Measurements from ENCODE around the gene MAP4K3. TPM values are rescaled to one million over a fixed set of nuclear protein-coding genes. Genes with fewer than 3 reads are reported as not detected.

The MAP4K3 gene
- total RNA-seq, 4 donors from 2014 or later: 60.6 to 86.6 (median 75.6) TPM

DNA sequence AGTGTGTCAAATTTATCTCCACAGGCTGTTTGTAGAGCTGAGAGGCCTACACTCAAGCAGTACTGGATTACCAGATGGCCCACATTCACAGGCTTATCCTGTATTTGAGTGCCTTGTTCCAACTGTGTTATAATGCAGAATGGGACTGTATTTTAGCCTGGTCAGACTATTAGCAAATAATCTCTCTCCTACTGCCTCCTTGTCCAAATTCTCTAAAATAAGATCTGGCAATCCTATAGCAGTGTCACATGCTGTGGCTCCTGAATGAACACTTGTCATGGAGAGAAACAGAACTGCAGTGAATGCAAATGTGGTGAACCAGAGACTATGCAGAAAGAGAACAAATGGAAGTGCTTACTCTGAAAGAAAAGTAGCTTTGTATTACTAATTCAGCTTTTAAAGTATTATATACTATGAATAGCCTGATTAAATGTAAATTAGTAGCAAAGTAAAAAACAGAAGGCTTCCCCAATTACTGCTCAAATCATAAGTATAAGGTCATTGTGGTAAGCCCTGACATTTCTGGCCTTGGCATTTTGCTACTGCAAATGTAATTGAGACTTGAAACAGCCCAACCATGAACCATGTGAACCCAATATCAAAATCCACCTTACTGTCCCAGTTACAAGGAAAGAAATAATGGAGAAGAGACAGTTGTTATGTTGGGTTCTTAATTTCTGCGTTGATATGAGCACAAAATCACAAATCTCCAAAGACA lies 80.0 kb downstream of the MAP4K3 start:
- no peak overlapping the region for H3K27ac ChIP-seq
- TF ChIP-seq POLR2A (IDR thresholded peaks at IDR 0.05): no peak
- TF ChIP-seq, protein P1, sequence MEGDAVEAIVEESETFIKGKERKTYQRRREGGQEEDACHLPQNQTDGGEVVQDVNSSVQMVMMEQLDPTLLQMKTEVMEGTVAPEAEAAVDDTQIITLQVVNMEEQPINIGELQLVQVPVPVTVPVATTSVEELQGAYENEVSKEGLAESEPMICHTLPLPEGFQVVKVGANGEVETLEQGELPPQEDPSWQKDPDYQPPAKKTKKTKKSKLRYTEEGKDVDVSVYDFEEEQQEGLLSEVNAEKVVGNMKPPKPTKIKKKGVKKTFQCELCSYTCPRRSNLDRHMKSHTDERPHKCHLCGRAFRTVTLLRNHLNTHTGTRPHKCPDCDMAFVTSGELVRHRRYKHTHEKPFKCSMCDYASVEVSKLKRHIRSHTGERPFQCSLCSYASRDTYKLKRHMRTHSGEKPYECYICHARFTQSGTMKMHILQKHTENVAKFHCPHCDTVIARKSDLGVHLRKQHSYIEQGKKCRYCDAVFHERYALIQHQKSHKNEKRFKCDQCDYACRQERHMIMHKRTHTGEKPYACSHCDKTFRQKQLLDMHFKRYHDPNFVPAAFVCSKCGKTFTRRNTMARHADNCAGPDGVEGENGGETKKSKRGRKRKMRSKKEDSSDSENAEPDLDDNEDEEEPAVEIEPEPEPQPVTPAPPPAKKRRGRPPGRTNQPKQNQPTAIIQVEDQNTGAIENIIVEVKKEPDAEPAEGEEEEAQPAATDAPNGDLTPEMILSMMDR (IDR thresholded peaks at IDR 0.05): no peak
- 98% methylated on average over 1 of the region's 1 CpG for WGBS, 2 donors

DNA sequence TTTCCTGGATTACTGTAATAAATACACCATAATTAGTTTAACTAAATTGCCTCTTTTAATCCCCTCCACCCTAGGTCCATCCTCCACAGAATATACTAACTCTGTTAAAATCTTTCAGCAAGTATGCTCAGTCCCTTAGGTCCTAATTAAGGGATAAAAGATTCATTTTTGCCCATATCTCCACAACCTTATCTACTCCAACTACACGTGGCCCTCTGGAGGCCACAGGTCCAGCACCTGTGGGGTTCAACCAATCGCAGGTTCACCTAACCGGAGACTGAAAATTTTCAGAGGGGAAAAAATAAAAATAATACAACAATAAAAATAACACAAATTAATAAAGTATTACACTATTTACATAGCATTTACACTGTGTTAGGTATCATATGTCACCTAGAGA lies 86.4 kb downstream of the MAP4K3 start:
- no peak overlapping the region for H3K4me3 ChIP-seq (replicated peaks in 1 of 3)
- no peaks in the 10 kb centered on the region for H3K9me3 ChIP-seq
- H3K4me1 ChIP-seq: no peaks in the 10 kb centered on the region
- no peaks in the 10 kb centered on the region for H3K36me3 ChIP-seq
- DNase-seq: no peak
- H3K27ac ChIP-seq: no peak overlapping the region
- TF ChIP-seq, protein P1 (IDR thresholded peaks at IDR 0.05): no peak
- no peak for TF ChIP-seq POLR2A (IDR thresholded peaks at IDR 0.05)
- H3K27me3 ChIP-seq: no peaks in the 10 kb centered on the region
- WGBS, 2 donors: 78 to 90% methylated on average over 3 of the region's 3 CpGs
- intact Hi-C loops (cut with DNase I): no loop called here

More for the DNA sequence above, 80.0 kb downstream of the MAP4K3 start:
- no peaks in the 10 kb centered on the region for H3K27me3 ChIP-seq
- peaks cover 6 to 9% of the 10 kb centered on the region in 2 donors for H3K4me1 ChIP-seq
- no peaks in the 10 kb centered on the region for H3K36me3 ChIP-seq
- intact Hi-C loops (cut with DNase I): no loop called here
- no peaks in the 10 kb centered on the region for H3K9me3 ChIP-seq
- H3K4me3 ChIP-seq (replicated peaks in 1 of 3): no peak overlapping the region
- no peak for DNase-seq

DNA sequence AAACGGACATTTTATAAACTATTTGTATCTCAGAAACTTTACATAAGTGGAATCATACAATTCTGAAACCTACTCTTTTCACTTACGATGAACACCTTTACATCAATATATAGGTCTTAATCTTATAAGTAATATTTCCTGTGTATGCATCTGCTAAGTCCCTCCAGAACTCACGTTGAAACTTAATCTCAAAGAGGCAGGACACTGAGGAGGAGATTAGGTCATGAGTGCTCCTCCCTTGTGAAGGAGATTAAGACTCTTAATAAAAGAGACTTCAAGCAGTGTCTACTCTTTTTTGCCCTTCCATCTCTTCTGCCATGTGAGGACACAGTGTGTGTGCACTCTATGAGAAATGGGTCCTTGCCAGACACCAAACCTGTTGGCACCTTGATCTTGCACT lies 98.6 kb downstream of the MAP4K3 start:
- Histone ChIP-seq H3K27me3 (no peaks in the 10 kb centered on the region), H3K9me3 (no peaks in the 10 kb centered on the region), H3K4me3 (replicated peaks in 1 of 3) (no peak overlapping the region), H3K4me1 (no peaks in the 10 kb centered on the region), H3K27ac (no peak overlapping the region), H3K36me3 (no peaks in the 10 kb centered on the region)
- whole genome bisulfite sequencing, 2 donors: 88 to 90% methylated on average over 3 of the region's 3 CpGs
- DNase-seq: no peak
- intact Hi-C loops (cut with DNase I): no loop called here
- TF ChIP-seq, protein P1 (IDR thresholded peaks at IDR 0.05): no peak
- no peak for TF ChIP-seq POLR2A (IDR thresholded peaks at IDR 0.05)

DNA sequence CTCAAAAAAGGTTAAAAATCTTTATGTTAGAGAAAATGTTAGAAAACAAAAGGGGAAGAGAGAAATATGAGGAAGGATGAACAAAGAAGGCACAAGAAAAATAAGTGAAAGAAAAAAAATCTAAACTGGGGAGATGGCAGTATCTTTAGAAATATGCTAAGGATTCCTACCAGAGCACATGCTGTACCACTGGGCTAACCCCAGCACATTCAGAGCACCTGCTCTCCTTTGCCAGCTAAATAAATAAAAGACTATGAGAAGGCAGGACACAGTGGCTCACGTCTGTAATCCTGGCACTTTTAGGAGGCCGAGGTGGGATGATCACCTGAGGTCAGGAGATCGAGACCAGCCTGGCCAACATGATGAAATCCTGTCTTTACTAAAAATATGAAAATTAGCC lies 101.2 kb downstream of the MAP4K3 start:
- Histone ChIP-seq H3K4me1 (no peaks in the 10 kb centered on the region), H3K4me3 (replicated peaks in 1 of 3) (no peak overlapping the region), H3K27me3 (no peaks in the 10 kb centered on the region), H3K27ac (no peak overlapping the region), H3K9me3 (no peaks in the 10 kb centered on the region), H3K36me3 (no peaks in the 10 kb centered on the region)
- no peak for DNase-seq
- intact Hi-C loops (cut with DNase I): no loop called here
- WGBS, 2 donors: 95 to 100% methylated on average over 3 of the region's 3 CpGs
- TF ChIP-seq POLR2A (IDR thresholded peaks at IDR 0.05): no peak
- TF ChIP-seq, protein P1 (IDR thresholded peaks at IDR 0.05): no peak

DNA sequence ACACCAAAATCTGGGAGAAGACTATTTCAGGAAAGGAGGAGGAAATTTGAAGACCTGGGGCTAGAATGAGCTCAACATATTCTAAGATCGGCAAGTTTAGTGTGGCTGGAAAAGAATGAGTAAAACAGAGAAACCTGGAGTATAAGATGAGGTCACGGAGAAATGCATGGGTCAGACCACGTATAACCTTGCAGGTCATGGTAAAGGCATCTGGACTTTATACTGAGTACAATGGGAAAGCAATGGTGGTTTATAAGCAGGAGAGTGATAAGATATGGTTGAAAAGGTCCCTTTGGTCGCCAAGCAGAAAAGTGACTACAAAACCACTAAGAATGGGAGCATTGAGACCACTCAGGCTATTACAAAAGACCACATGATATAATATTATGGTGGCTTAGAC lies 102.1 kb downstream of the MAP4K3 start:
- TF ChIP-seq, protein P1 (IDR thresholded peaks at IDR 0.05): no peak
- no peak for TF ChIP-seq POLR2A (IDR thresholded peaks at IDR 0.05)
- intact Hi-C loops (cut with DNase I): no loop called here
- no peak overlapping the region for H3K4me3 ChIP-seq (replicated peaks in 1 of 3)
- no peak for DNase-seq
- H3K4me1 ChIP-seq: no peaks in the 10 kb centered on the region
- H3K9me3 ChIP-seq: no peaks in the 10 kb centered on the region
- no peaks in the 10 kb centered on the region for H3K36me3 ChIP-seq
- 93 to 96% methylated on average over 4 of the region's 4 CpGs for WGBS, 2 donors
- no peak overlapping the region for H3K27ac ChIP-seq
- H3K27me3 ChIP-seq: no peaks in the 10 kb centered on the region

All from thyroid gland (tissue), 4 donors.